ENCODE results near the gene HCN4. TPM values are rescaled to one million over a fixed set of nuclear protein-coding genes. Genes with fewer than 3 reads are reported as not detected.

The HCN4 gene
- total and polyA plus RNA-seq, 2 of the 8 experiments (the other 6 are each of a cell fraction or from before 2014, with no cell fraction given) = 3.7 to 8.5 TPM

DNA sequence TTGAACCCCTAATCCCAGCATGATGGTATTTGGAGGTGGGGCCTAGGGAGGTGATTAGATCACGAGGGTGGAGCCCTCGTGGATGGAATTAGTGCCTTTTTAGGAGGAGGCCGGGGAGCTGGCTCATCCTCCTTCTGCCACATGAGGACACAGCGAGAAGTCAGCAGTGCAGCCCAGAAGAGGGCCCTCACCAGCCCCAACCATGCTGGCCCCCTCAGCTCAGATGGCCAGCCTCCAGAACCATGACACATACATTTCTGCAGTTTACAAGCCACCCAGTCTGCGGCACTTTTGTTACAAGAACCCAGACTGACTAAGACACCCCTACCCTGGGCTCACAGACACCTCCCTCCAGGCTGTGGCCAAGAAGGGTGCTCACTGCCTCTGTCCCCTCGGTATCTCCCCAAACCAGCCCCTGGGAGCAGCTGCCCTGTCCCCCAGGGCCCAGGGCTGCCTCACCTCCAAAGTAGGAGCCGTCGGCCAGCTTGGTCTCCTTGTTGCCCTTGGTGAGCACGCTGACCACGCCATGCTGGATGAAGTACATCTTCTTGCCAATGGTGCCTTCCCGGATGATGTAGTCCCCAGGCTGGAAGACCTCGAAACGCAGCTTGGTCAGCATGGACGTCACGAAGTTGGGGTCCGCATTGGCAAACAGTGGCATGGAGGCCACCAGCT, 44.1 kb downstream of the HCN4 start:
- Histone ChIP-seq H3K56ac (replicated peaks; ENCODE audit: insufficient read length, low read depth, low read length) (no peak overlapping the region), H3K36me3 (ENCODE audit: control insufficient read depth in 2 of 4, insufficient read depth in 4 of 4, low read length in 3 of 4) (peaks cover 2 to 26% (median 8%) of the 10 kb centered on the region in 4 experiments; a peak in 6 of 8 replicates), H4K91ac (replicated peaks; ENCODE audit: insufficient read length, low read length) (no peak overlapping the region), H3K4me2 (ENCODE audit: insufficient read depth in 1 of 2, low read depth in 2 of 2, low read length in 2 of 2) (no peak overlapping the region), H3K27me3 (replicated peaks in 1 of 4; ENCODE audit: control insufficient read depth in 3 of 4, extremely low read depth in 1 of 4, insufficient read depth in 3 of 4, low read length in 3 of 4) (no peaks in the 10 kb centered on the region; a peak in 1 of 7 replicates), H3K79me2 (ENCODE audit: control insufficient read depth in 1 of 2, insufficient read depth in 2 of 2, low read length in 2 of 2) (no peaks in the 10 kb centered on the region), H3K4me1 (replicated peaks in 1 of 4; ENCODE audit: control insufficient read depth in 3 of 4, insufficient read depth in 4 of 4, low read length in 3 of 4) (no peaks in the 10 kb centered on the region; a peak in 1 of 7 replicates), H2BK15ac (ENCODE audit: low read length) (no peak overlapping the region), H2BK12ac (ENCODE audit: low read depth, low read length) (no peak overlapping the region), H2BK20ac (ENCODE audit: low read length) (no peak overlapping the region), H4K8ac (ENCODE audit: extremely low read depth, insufficient read depth, low read length) (no peak overlapping the region), H4K20me1 (replicated peaks in 1 of 2; ENCODE audit: control insufficient read depth in 1 of 2, insufficient read depth in 2 of 2, low read length in 2 of 2) (peaks cover 3 to 7% of the 10 kb centered on the region in 2 experiments), H3K27ac (ENCODE audit: low read depth, low read length) (no peak overlapping the region), H3K79me1 (ENCODE audit: low read depth, low read length) (no peaks in the 10 kb centered on the region; the same call in 1 of the 2 replicates), H3K23ac (ENCODE audit: insufficient read length) (no peak overlapping the region), H3K4ac (replicated peaks; ENCODE audit: insufficient read length, low read depth, low read length) (no peak overlapping the region), H3K14ac (ENCODE audit: insufficient read length) (no peak overlapping the region), H2BK120ac (replicated peaks; ENCODE audit: low read depth, low read length) (no peak overlapping the region), H2AK5ac (ENCODE audit: low read depth, low read length) (no peak overlapping the region), H3K9ac (replicated peaks in 1 of 4; ENCODE audit: extremely low read depth in 1 of 4, low read depth in 3 of 4, low read length in 3 of 4) (no peak overlapping the region), H2AFZ (ENCODE audit: low read length) (no peak overlapping the region), H3K4me3 (ENCODE audit: extremely low read depth in 1 of 4, insufficient read depth in 2 of 4, low read depth in 3 of 4, low read length in 4 of 4) (no peak overlapping the region), H3K9me3 (ENCODE audit: insufficient read depth in 2 of 2, low read depth in 1 of 2, low read length in 1 of 2) (no peaks in the 10 kb centered on the region), H4K5ac (ENCODE audit: insufficient read length, low read depth, low read length) (no peak overlapping the region), H3K23me2 (ENCODE audit: low read depth, low read length) (no peaks in the 10 kb centered on the region), H3K18ac (ENCODE audit: extremely low read depth, low read length) (no peak overlapping the region), H2BK5ac (ENCODE audit: low read depth, low read length) (no peak overlapping the region; the same call in 1 of the 2 replicates)
- 96% methylated on average over 16 of the region's 16 CpGs; no CpG with 5 or more reads in 1 of the 2 experiments for WGBS, 2 experiments (ENCODE audit: extremely low coverage in 1 of 2, insufficient coverage in 1 of 2, insufficient read length in 1 of 2, insufficient replicate concordance in 2 of 2, low coverage in 1 of 2, low lambda C conversion rate in 2 of 2, missing lambda C conversion rate in 1 of 2)
- no peak for FAIRE-seq
- POLR2A ChIA-PET (ENCODE audit: partially characterized antibody) = interaction anchor here (1.4 kb wide), 1 partner anchor 10 kb away, joined by 6 read pairs; no protein-coding TSS in a partner anchor
- no peak for DNase-seq (ENCODE audit: low read depth in 1 of 2, low spot score in 2 of 2)
- CTCF ChIA-PET (ENCODE audit: partially characterized antibody) = interaction anchor here (0.6 to 2.1 kb wide), 28 partner anchors 10 to 584 kb away, joined by 3 to 7 read pairs (median 4); partner anchors contain the start of gene HCN4
- TF ChIP-seq HDAC6 (IDR thresholded peaks at IDR 0.05; ENCODE audit: low read depth, low read length) (no peak), RNF2 (IDR thresholded peaks at IDR 0.05; ENCODE audit: borderline replicate concordance, low read depth, low read length, missing control alignments, poor library complexity, severe bottlenecking) (no peak), KDM4A (IDR thresholded peaks at IDR 0.05; ENCODE audit: low read depth, low read length, severe bottlenecking) (no peak), POLR2AphosphoS5 (IDR thresholded peaks at IDR 0.05; ENCODE audit: low read depth, low read length) (no peak), TEAD4 (IDR thresholded peaks at IDR 0.05; ENCODE audit: low read depth, low read length) (no peak), MAFK (IDR thresholded peaks at IDR 0.05; ENCODE audit: low read depth, low read length) (no peak), NRF1 (IDR thresholded peaks at IDR 0.05; ENCODE audit: low read depth, low read length) (no peak), SAP30 (IDR thresholded peaks at IDR 0.05; ENCODE audit: insufficient read depth, insufficient replicate concordance, low read length) (no peak), CTBP2 (IDR thresholded peaks at IDR 0.05; ENCODE audit: borderline replicate concordance, insufficient read depth, insufficient read length, low read length) (no peak), GABPA (IDR thresholded peaks at IDR 0.05; ENCODE audit: borderline replicate concordance, insufficient read depth, low read length) (no peak)
- TF ChIP-seq, protein P1, sequence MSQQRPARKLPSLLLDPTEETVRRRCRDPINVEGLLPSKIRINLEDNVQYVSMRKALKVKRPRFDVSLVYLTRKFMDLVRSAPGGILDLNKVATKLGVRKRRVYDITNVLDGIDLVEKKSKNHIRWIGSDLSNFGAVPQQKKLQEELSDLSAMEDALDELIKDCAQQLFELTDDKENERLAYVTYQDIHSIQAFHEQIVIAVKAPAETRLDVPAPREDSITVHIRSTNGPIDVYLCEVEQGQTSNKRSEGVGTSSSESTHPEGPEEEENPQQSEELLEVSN (IDR thresholded peaks at IDR 0.05) = no peak
